CD4-positive, alpha-beta memory T cell (primary cell): ENCODE results near the gene CT55. TPM values are rescaled to one million over a fixed set of nuclear protein-coding genes. Genes with fewer than 3 reads are reported as not detected.
"Not testable (repeated sequence)": the region's sequence is repeated elsewhere in the genome, so short reads cannot be mapped to it uniquely, and the experiment has no call there.

Experiments used
- CTCF ChIA-PET: fragments of 350-600 bp; sonication (Branson Sonifier 250); formaldehyde crosslinking; loops from one replicate; lab custom pipeline; 2021; ENCODE audit warnings: inconsistent platforms; ENCODE audit not compliant: partially characterized antibody; lab: Charles Lee
- POLR2A ChIA-PET: fragments of 350-600 bp; sonication (Branson Sonifier 250); formaldehyde crosslinking; loops from one replicate; lab custom pipeline; 2021; ENCODE audit not compliant: partially characterized antibody; lab: Charles Lee
- DNase-seq, 5 donors: peaks; one replicate each; pipeline versions ENCODE4 v3.0.0 to v3.0.0-alpha.2; 2020 to 2022; ENCODE audit warnings: mixed read lengths in 1 of 5
- H3K27ac ChIP-seq: one replicate; pipeline ENCODE4 v1.7.0; 2013; ENCODE audit warnings: low read depth, low read length
- H3K27me3 ChIP-seq: 2 replicates; pipeline ENCODE4 v1.7.0; 2013; ENCODE audit warnings: mild to moderate bottlenecking, low read length, moderate library complexity; ENCODE audit not compliant: insufficient read depth
- H3K36me3 ChIP-seq: 2 replicates; pipeline ENCODE4 v1.7.0; 2013; ENCODE audit warnings: mild to moderate bottlenecking, low read length, moderate library complexity; ENCODE audit not compliant: insufficient read depth
- H3K4me1 ChIP-seq: 2 replicates; pipeline ENCODE4 v1.7.0; 2013; ENCODE audit warnings: mild to moderate bottlenecking, low read length, moderate library complexity; ENCODE audit not compliant: insufficient read depth
- H3K4me3 ChIP-seq, 2 donors: one replicate each; pipeline ENCODE4 v1.7.0; 2013; ENCODE audit warnings: low read length in 2 of 2, mild to moderate bottlenecking in 1 of 2
- H3K9me3 ChIP-seq, 2 donors: one replicate each; pipeline ENCODE4 v1.7.0; 2013; ENCODE audit warnings: low read length in 2 of 2, control low read depth in 1 of 2; ENCODE audit not compliant: control insufficient read depth in 1 of 2
- H3K27ac Mint-ChIP-seq, 7 donors: one replicate each; pipeline ENCODE4 v1.8.0; 2020 to 2021; ENCODE audit warnings: mixed read lengths in 7 of 7, mild to moderate bottlenecking in 6 of 7, inconsistent platforms in 3 of 7, moderate library complexity in 3 of 7
- H3K27me3 Mint-ChIP-seq, 2 donors: one replicate each; pipeline ENCODE4 v1.8.0; 2020 to 2021; ENCODE audit warnings: mixed read lengths in 2 of 2
- H3K36me3 Mint-ChIP-seq, 2 donors: one replicate each; pipeline ENCODE4 v1.8.0; 2020 to 2021; ENCODE audit warnings: mixed read lengths in 2 of 2, inconsistent platforms in 1 of 2, mild to moderate bottlenecking in 1 of 2
- H3K4me1 Mint-ChIP-seq, 4 donors: one replicate each; pipeline ENCODE4 v1.8.0; 2020 to 2021; ENCODE audit warnings: mixed read lengths in 4 of 4, mild to moderate bottlenecking in 1 of 4
- H3K4me3 Mint-ChIP-seq, 8 donors: one replicate each; pipeline ENCODE4 v1.8.0; 2020 to 2021; ENCODE audit warnings: mixed read lengths in 8 of 8, mild to moderate bottlenecking in 7 of 8, moderate library complexity in 6 of 8, inconsistent platforms in 3 of 8
- H3K9me3 Mint-ChIP-seq, 8 donors: one replicate each; pipeline ENCODE4 v1.8.0; 2020 to 2021; ENCODE audit warnings: mixed read lengths in 8 of 8, mild to moderate bottlenecking in 5 of 8, inconsistent platforms in 3 of 8, moderate library complexity in 1 of 8
- intact Hi-C: fragments of 100-400 bp; cut with micrococcal nuclease; formaldehyde crosslinking; loops from one replicate; pipeline ENCODE4 v1.15.1; 2023
- polyA plus RNA-seq, 2 donors: library from polyadenylated mRNA; unstranded; fragments of 300-500 nt; fragmentation: Illumina TruSeq; gene quantifications; one replicate each; pipeline ENCODE4 v1.2.3, GENCODE V29; 2021
- total RNA-seq, 2 experiments: library from RNA; stranded (reverse); gene quantifications; one replicate each; pipeline ENCODE4 v1.2.3, GENCODE V29; 2021

CT55 gene
- total RNA-seq, result not detected
- not detected for polyA plus RNA-seq

GRCh38 chrX:135170877-135171519 lies at the start of gene CT55:
TSS of gene CT55 (minus strand) at chrX:135171398. CDS start at chrX:135171171, 227 bp downstream.
- ChIA-PET CTCF (no interaction called here), POLR2A (no interaction called here)
- Mint-ChIP-seq H3K4me1 (peaks cover 0 to 3% (median 0%) of the 10 kb centered on the region in 4 donors), H3K36me3 (no peaks in the 10 kb centered on the region), H3K9me3 (peaks cover 0 to 2% (median 0%) of the 10 kb centered on the region in 8 donors), H3K4me3 (no peak within 1 kb of the TSS), H3K27ac (no peak within 1 kb of the TSS), H3K27me3 (peaks cover 0 to 14% of the 10 kb centered on the region in 2 donors)
- intact Hi-C loops, result no loop called here
- Histone ChIP-seq H3K4me1 (no peaks in the 10 kb centered on the region), H3K4me3 (no peak within 1 kb of the TSS), H3K27me3 (no peaks in the 10 kb centered on the region), H3K36me3 (no peaks in the 10 kb centered on the region), H3K9me3 (no peaks in the 10 kb centered on the region), H3K27ac (no peak within 1 kb of the TSS)
- no peak for DNase-seq

GRCh38 chrX:135213200-135213844 lies 42.1 kb upstream of the CT55 start:
- Histone ChIP-seq H3K4me3 (no peak overlapping the region), H3K4me1 (no peaks in the 10 kb centered on the region), H3K9me3 (no peaks in the 10 kb centered on the region), H3K36me3 (no peaks in the 10 kb centered on the region), H3K27ac (no peak overlapping the region), H3K27me3 (no peaks in the 10 kb centered on the region)
- DNase-seq, result no peak
- ChIA-PET CTCF (no interaction called here), POLR2A (no interaction called here)
- no peak overlapping the region for H3K27ac Mint-ChIP-seq
- no peaks in the 10 kb centered on the region for H3K36me3 Mint-ChIP-seq
- H3K27me3 Mint-ChIP-seq, result peaks cover 2 to 3% of the 10 kb centered on the region in 2 donors
- no peaks in the 10 kb centered on the region for H3K9me3 Mint-ChIP-seq
- peak overlapping the region in 2 of 8 donors; percentile 20 to 39 for H3K4me3 Mint-ChIP-seq
- intact Hi-C loops, result no loop called here
- H3K4me1 Mint-ChIP-seq, result peaks cover 0 to 3% (median 2%) of the 10 kb centered on the region in 4 donors

- H3K27ac Mint-ChIP-seq, POLR2A ChIA-PET, H3K4me1 ChIP-seq, H3K9me3 ChIP-seq, H3K4me3 ChIP-seq, H3K4me3 Mint-ChIP-seq, H3K27me3 ChIP-seq, H3K27ac ChIP-seq, H3K4me1 Mint-ChIP-seq, H3K9me3 Mint-ChIP-seq, intact Hi-C loops, H3K36me3 Mint-ChIP-seq, H3K27me3 Mint-ChIP-seq, H3K36me3 ChIP-seq: not testable (repeated sequence)
- peak in 4 of 5 donors; percentile 1 to 43 (median 30) for DNase-seq
- CTCF ChIA-PET, result interaction anchor here (1.5 to 1.6 kb wide), 2 partner anchors 269 kb away, joined by 6 to 7 read pairs; no protein-coding TSS in a partner anchor
Observed at GRCh38 chrX:135206427-135206826, 35.2 kb upstream of the CT55 start.

GRCh38 chrX:135200297-135200696 lies 29.1 kb upstream of the CT55 start:
- CTCF ChIA-PET, result no interaction called here
- POLR2A ChIA-PET, result no interaction called here
- intact Hi-C loops, result no loop called here

GRCh38 chrX:135194684-135195083 lies 23.5 kb upstream of the CT55 start:
- POLR2A ChIA-PET, result no interaction called here
- H3K4me1 Mint-ChIP-seq, result no peaks in the 10 kb centered on the region
- H3K4me3 Mint-ChIP-seq, result no peak overlapping the region

More at GRCh38 chrX:135200297-135200696, 29.1 kb upstream of the CT55 start:
- no peak for DNase-seq
- H3K4me3 Mint-ChIP-seq, result no peak overlapping the region
- Histone ChIP-seq H3K9me3 (no peaks in the 10 kb centered on the region), H3K27me3 (no peaks in the 10 kb centered on the region), H3K27ac (no peak overlapping the region), H3K4me3 (no peak overlapping the region), H3K36me3 (no peaks in the 10 kb centered on the region), H3K4me1 (no peaks in the 10 kb centered on the region)
- H3K9me3 Mint-ChIP-seq, result peaks cover 0 to 1% (median 0%) of the 10 kb centered on the region in 8 donors
- H3K36me3 Mint-ChIP-seq, result no peaks in the 10 kb centered on the region
- H3K27me3 Mint-ChIP-seq, result peaks cover 1 to 11% of the 10 kb centered on the region in 2 donors
- no peaks in the 10 kb centered on the region for H3K4me1 Mint-ChIP-seq
- no peak overlapping the region for H3K27ac Mint-ChIP-seq

DNA sequence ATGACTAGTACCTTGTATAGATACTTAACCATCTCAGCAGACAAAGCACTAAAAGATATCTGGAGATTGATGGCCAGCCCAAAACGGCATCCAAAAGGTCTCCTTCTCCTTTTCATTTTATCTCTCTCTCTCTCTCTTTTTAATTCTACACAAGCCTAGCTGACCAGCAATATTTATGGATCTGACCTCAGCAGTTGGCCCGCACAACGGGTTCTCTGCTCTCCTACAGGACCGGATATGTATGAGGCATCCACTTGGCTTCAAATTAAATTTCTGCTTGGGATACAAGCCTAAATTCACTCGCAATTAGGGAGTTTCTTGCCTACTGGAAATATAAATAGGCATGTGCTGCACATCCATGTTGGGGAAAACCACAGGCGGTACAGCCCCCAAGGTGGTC lies 22.5 kb upstream of the CT55 start:
- ChIA-PET CTCF (no interaction called here), POLR2A (no interaction called here)
- Mint-ChIP-seq H3K27me3 (peaks cover 3 to 4% of the 10 kb centered on the region in 2 donors), H3K4me3 (no peak overlapping the region), H3K9me3 (peaks cover 0 to 1% (median 0%) of the 10 kb centered on the region in 8 donors), H3K36me3 (no peaks in the 10 kb centered on the region), H3K27ac (no peak overlapping the region), H3K4me1 (no peaks in the 10 kb centered on the region)
- H3K36me3 ChIP-seq, result no peaks in the 10 kb centered on the region
- no peaks in the 10 kb centered on the region for H3K4me1 ChIP-seq
- H3K9me3 ChIP-seq, result no peaks in the 10 kb centered on the region
- intact Hi-C loops, result no loop called here
- H3K4me3 ChIP-seq, result no peak overlapping the region
- H3K27ac ChIP-seq, result no peak overlapping the region
- DNase-seq, result no peak
- no peaks in the 10 kb centered on the region for H3K27me3 ChIP-seq

More at GRCh38 chrX:135194684-135195083, 23.5 kb upstream of the CT55 start:
- Histone ChIP-seq H3K27ac (no peak overlapping the region), H3K4me1 (no peaks in the 10 kb centered on the region), H3K9me3 (no peaks in the 10 kb centered on the region), H3K4me3 (no peak overlapping the region), H3K36me3 (no peaks in the 10 kb centered on the region), H3K27me3 (no peaks in the 10 kb centered on the region)
- DNase-seq, result no peak
- Mint-ChIP-seq H3K9me3 (peaks cover 0 to 1% (median 0%) of the 10 kb centered on the region in 8 donors), H3K27me3 (peaks cover 0 to 3% of the 10 kb centered on the region in 2 donors), H3K27ac (no peak overlapping the region), H3K36me3 (no peaks in the 10 kb centered on the region)
- intact Hi-C loops, result no loop called here
- CTCF ChIA-PET, result no interaction called here

DNA sequence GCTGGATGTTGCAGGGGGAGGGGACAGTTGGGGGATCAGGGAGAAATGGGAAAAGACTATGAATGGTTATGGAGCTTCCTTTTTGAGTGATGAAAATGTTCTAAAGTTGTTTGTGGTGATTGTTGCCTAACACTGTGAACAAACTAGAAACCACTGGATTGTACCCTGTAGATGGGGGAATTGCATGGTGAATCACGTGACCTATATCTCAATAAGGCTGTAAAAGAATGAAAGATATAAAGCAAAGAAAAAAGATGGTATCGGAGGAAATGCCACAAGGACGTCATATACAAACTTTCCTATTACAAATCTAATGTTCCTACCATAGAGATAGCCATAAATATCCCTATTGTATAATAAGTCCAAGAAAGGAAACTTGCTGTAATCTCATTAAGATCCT lies 20.6 kb upstream of the CT55 start:
- H3K4me1 ChIP-seq, result no peaks in the 10 kb centered on the region
- Mint-ChIP-seq H3K27ac (no peak overlapping the region), H3K4me3 (no peak overlapping the region), H3K4me1 (no peaks in the 10 kb centered on the region), H3K9me3 (no peaks in the 10 kb centered on the region), H3K36me3 (no peaks in the 10 kb centered on the region), H3K27me3 (peaks cover 0 to 6% of the 10 kb centered on the region in 2 donors)
- H3K36me3 ChIP-seq, result no peaks in the 10 kb centered on the region
- ChIA-PET POLR2A (no interaction called here), CTCF (no interaction called here)
- H3K27me3 ChIP-seq, result no peaks in the 10 kb centered on the region
- no peak overlapping the region for H3K27ac ChIP-seq
- DNase-seq, result no peak
- intact Hi-C loops, result no loop called here
- no peak overlapping the region for H3K4me3 ChIP-seq
- H3K9me3 ChIP-seq, result no peaks in the 10 kb centered on the region
